HG03095 (cell line): ENCODE data around the gene CD68.
"Not testable (repeated sequence)": the region's sequence is repeated elsewhere in the genome, so short reads cannot be mapped to it uniquely, and the experiment has no call there.

Source experiments
- ATAC-seq: cut with Tn5 transposase; IDR thresholded peaks from one replicate; pipeline ENCODE4 v1.9.1; 2021; ENCODE audit warnings: moderate library complexity; ENCODE audit not compliant: unreplicated experiment

Gene CD68

GRCh38 chr17:7580604-7581575 lies 1.5 kb downstream of the CD68 start:
- no peak for ATAC-seq

GRCh38 chr17:7582396-7583252 lies 3.2 kb downstream of the CD68 start:
- ATAC-seq: no peak

- peak; percentile 54 for ATAC-seq
Observed at GRCh38 chr17:7583253-7584109, 4.0 kb downstream of the CD68 start, which contains the start of gene MPDU1. MPDU1 (plus strand) TSS chr17:7583852; CDS start chr17:7583863, 11 bp downstream.

- ATAC-seq: no peak
Observed at GRCh38 chr17:7586673-7587419, 7.4 kb downstream of the CD68 start.

- ATAC-seq: no peak
Observed at GRCh38 chr17:7587420-7588151, 8.1 kb downstream of the CD68 start.

- no peak for ATAC-seq
Observed at GRCh38 chr17:7588553-7589203, 9.2 kb downstream of the CD68 start.

- no peak for ATAC-seq
Observed at GRCh38 chr17:7589204-7589868, 9.9 kb downstream of the CD68 start.

GRCh38 chr17:7589891-7590691 lies 10.7 kb downstream of the CD68 start, which contains the start of gene SOX15:
SOX15 (minus strand) TSS chr17:7590094; CDS start chr17:7589676, 418 bp downstream.
- no peak for ATAC-seq

GRCh38 chr17:7590743-7591142 lies 11.3 kb downstream of the CD68 start:
- no peak for ATAC-seq

GRCh38 chr17:7591596-7591995 lies 12.2 kb downstream of the CD68 start:
- no peak for ATAC-seq

GRCh38 chr17:7592422-7593021 lies 13.1 kb downstream of the CD68 start:
- no peak for ATAC-seq

- no peak for ATAC-seq
Observed at GRCh38 chr17:7593296-7593695, 13.9 kb downstream of the CD68 start.

GRCh38 chr17:7597561-7597960 lies 18.1 kb downstream of the CD68 start:
- not testable (repeated sequence) for ATAC-seq

GRCh38 chr17:7606280-7606679 lies 26.8 kb downstream of the CD68 start:
- no peak for ATAC-seq

- ATAC-seq: no peak
Observed at GRCh38 chr17:7610641-7611040, 31.2 kb downstream of the CD68 start.

- ATAC-seq: no peak
Observed at GRCh38 chr17:7611635-7612293, 32.3 kb downstream of the CD68 start.
